ENCODE measurements around the gene MYO7A. TPM values are rescaled to one million over a fixed set of nuclear protein-coding genes. Genes with fewer than 3 reads are reported as not detected.
"Not testable (repeated sequence)": the region's sequence is repeated elsewhere in the genome, so short reads cannot be mapped to it uniquely, and the experiment has no call there.

MYO7A gene
- total RNA-seq, 1 donor from 2014 or later = 16.7 TPM

DNA sequence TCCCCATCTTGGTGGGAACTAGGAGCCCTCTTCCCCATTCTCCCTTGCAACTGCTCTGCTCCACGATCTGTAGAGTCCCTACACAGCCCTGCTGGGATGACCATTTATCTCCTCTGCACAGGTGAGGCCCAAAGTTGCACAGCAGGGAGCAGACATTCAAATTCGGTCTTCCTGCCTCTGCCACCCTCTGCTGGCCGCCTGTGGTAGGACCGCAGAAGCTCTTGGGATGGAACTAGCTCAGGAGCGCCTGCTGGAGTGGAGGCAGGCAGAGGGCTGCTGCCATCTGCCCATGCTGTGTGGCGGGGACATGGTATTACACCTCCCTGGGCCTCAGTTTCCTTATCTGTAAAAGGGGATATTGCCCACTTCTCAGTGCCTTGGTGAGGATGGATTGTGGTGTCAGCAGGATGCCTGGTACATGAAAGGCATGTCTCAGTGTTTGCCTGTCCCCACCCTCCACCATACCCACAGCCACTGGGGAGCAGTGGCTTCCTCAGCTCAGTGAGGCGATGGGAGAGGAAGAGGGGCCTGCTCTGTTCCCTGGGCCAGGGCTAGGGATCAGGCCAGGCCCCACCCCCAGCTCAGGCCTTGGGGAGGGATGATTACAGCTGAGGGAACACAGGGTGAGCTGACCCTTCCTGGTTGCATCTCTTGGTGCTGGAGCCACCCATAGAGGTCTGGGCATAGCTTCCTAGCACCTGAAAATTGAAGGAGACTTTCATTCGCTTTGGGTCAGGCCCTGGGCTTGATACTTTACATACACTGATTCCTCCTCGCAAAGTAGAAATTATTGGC, 36.7 kb upstream of the MYO7A start:
- peak; percentile 90 for DNase-seq (ENCODE audit: low spot score)
- intact Hi-C loops (cut with DNase I) = no loop called here
- ATAC-seq = peak; percentile 85

DNA sequence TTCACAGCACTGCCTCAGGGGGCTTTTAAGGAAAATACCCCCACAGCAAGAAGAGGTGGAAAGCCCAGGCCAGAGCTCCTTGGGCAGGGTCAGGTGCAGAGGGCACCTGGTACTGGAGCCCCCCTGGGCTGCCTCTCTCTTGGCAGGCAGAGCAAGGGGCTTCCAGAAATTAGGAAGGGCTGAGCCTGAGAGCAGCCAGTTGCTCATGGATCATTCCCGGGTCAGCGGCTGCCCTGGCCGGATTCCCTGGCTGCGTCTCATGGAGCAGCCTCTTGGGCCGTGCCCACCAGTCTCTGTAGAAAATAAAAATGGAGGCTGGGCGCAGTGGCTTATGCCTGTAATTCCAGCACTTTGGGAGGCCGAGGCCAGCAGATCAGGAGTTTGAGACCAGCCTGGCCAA, 35.7 kb upstream of the MYO7A start:
- ATAC-seq (no peak), DNase-seq (ENCODE audit: low spot score) (peak; percentile 65)
- intact Hi-C loops (cut with DNase I) = no loop called here

DNA sequence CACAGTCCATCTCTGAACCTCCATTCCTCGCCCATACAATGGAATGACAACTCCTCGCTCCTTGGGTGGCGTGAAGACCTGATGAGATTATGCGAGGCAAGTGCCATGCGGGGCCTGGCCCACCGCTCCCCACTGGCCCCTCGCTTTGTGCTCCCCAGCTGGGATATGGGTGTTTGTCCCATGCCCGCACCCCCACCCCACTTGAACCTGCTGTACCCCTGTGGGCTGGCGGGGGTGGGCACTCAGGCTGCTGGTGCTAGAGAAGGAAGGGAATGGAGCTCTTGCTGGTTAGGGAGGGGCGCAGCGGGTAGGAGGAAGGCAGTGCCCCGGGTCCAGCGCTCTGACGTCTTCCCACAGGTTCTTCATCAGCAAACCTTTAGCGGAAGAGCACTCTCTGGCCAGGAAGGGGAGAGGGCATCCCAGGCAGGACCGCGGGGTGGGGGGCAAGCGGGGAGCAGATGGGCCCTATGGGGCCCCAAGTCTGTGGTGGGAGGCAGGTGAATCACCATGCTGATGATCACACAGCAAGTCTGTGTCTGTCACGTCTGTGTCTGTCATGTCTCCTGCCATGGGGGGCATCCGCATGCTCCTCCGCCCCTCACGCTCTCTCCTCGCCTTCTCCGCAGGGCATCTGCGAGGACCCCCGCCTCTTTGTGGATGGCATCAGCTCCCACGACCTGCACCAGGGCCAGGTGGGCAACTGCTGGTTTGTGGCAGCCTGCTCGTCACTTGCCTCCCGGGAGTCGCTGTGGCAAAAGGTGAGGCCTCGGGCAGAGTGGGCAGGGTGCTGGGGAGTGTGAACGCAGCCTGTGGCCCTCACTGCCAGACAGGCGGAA, 34.8 kb upstream of the MYO7A start:
- intact Hi-C loops (cut with DNase I) = no loop called here
- peak; percentile 52 for DNase-seq (ENCODE audit: low spot score)
- no peak for ATAC-seq

DNA sequence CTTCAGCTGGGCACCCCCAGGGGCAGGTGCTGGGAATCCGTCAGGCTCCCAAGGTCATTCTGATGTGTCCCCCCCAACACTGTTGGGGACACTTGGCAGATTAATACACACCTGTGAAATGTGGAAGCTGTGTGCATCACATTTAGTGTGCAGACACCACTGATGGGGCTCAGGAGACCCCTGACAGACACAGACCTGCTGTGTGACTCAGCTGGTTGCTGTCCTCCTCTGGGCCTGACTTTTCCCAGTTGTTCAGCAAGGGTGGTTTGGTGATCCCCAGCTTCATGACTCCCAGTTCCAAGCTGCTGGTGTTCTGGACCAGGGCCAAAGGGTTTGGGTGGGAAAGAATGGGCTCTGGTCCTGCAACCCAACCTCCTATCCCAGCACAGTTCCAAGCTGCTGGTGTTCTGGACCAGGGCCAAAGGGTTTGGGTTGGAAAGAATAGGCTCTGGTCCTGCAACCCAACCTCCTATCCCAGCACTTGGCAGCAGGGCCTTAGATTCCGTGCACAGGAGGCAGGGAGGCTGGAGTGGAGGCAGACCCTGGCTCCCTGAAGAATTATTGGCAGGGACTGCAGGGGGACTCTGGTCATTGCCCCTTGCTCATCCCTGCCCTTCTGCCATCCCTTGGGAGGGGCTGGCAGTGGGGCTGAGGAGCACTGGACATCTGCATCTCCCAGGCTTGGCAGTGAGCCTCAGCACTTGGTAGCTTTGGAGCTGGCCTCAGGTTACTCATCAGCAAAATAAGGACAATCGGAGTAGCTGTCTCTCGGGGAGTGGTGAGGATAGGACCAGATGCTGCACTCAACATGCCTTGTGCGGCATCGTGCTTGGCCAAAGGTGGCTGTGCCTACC, 33.8 kb upstream of the MYO7A start:
- DNase-seq (ENCODE audit: low spot score) (no peak), ATAC-seq (no peak)
- intact Hi-C loops (cut with DNase I) = no loop called here

DNA sequence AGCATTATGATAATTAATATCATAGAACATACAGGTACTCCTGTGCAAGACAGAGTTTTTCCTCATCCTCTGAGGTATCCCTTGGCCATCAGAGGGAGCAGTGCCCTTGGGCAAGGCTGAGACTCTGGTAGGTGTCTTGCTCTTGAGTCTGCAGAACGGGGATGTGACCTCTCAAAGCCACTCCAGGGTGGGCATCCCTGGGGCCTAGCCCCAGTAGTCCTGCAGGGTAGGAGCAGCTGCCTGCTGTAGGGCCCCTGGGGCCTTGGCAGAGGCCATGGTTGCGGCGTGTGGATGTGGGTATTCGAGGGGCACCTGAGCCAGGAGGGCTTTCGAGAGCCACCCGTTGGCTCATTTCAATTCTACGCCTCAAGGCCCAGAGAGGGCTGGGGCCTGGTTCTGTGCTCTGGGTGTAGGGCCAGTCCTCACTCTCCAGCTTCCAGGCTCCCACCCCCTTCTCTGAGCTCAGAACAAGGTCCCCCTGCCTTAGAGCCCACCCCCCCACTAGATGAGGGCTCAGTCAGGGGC, 33.1 kb upstream of the MYO7A start:
- intact Hi-C loops (cut with DNase I) = no loop called here
- no peak for DNase-seq (ENCODE audit: low spot score)

DNA sequence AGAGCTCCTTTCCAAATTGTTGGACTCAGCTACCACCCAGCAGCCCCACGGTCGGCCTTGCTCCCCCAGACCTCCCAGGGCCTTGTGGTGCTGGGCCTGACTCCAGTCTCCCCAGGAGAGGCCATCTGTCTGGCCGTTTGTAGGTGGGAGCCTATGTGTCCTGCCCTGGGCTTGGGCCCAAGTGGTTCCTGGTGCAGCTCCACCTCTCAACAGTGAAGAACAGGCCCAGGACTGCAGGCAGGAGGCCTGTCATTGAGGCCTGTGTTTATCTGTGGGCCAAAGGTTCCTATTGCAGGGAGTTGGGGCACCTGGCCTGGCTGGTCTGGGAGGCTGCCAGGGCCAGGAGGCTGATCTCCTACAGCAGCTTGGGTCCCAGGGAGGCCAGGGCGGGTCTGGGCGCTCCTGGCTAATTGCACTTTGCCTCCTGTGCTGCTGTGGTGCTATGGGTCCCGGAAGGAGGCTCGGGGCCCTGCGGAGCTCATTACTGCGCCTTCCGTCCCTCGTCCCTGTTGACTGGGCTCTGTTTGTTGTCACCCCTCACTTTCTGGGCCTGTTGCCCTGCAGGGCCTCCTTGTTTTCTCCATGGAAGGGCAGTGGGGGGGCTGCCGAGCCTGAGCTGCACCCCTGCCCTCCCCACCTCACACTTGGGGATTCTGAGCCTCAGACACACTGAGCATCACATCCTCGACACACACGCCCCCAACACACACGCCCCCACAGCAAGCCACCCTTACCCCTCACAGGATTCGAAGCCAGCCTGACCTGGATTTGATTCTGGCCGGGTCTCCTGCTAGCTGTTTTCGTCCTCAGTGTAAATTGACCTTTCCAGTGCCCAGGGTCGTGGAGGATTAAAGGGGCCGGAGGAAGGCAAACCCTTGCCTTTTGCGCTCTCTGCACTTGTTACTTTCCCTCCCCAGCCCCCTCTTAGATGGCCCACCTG, 32.2 kb upstream of the MYO7A start:
- intact Hi-C loops (cut with DNase I) = no loop called here
- DNase-seq (ENCODE audit: low spot score) (no peak), ATAC-seq (no peak)

More for the DNA sequence above, 33.1 kb upstream of the MYO7A start:
- no peak for ATAC-seq

DNA sequence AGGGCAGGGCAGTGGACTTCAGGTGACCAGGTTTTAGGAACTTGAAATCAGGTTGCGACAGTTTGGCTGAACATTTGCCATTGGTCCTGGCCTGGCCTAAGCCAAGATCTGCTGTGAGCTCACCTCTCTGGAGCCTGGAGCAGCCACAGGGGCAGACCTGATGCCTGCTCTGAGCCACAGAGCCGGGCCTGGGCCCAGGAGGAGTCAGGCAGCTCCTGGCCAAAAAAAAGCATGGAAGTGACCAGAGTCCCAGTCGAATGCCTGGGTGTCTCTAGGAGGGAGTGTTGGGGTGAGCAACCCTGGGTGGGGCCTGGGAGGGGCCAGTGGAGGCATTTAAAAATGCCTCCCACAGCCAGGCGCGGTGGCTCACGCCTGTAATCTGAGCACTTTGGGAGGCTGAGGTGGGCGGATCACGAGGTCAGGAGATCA, 31.4 kb upstream of the MYO7A start:
- ATAC-seq (no peak), DNase-seq (ENCODE audit: low spot score) (no peak)
- intact Hi-C loops (cut with DNase I) = no loop called here

DNA sequence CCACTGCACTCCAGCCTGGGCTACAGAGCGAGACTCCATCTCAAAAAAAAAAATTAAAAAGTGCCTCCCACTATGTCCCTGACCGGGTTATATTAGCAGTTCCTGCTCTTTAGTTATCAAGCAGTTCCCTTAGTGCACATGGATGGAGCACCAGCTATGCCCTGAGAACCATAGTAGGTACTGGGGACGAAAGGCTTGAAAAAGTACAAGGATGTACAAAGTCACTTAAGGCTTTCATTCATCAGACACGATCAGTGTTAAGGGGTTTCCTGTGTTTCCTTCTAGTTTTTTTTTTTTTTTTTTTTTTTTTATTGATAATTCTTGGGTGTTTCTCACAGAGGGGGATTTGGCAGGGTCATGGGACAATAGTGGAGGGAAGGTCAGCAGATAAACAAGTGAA, 30.9 kb upstream of the MYO7A start:
- intact Hi-C loops (cut with DNase I); ATAC-seq; DNase-seq (ENCODE audit: low spot score): not testable (repeated sequence)

DNA sequence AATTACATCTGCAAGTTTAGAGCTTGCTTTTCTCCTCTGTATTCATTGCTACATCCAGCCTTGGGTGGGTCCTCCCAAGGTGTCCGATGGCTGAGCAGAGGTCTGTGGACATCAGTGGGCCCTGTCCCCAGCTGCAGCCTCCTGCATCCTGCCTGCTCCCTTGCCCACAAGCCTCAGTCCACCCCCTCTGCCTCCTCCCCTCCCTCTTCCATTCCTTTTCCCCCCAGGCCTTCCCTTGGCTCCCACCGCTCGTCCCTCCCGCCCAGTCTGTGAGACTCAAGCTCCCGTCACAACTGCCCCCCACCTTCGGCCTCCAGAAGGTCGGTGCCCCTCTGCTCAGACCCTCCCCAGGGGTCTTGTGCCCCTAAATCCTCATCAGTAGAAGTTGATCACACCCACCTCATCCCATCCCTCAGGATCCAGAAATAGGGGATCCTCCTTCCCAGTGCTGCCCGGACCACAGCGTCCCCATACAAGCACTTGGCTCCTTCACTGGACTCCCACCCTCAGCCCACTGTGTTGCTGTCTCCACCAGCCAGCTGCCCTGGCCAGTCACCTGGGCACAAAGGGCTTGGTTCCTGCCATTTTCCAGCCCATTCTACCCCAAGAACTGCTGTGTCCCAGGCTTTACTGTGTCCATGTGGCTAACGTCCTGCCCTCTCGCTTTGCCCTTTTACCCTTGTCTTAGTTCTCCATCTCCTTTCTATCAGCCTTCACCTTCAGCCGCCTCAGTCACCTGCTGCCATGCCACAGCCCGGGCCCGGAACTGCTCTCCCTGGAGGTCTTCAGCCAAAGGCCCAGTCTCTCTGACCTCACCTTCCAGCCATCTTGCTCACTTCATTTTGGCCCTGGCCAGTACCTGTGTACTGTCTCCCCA, 27.6 kb upstream of the MYO7A start:
- intact Hi-C loops (cut with DNase I) = no loop called here
- ATAC-seq (no peak), DNase-seq (ENCODE audit: low spot score) (peak; percentile 53)

DNA sequence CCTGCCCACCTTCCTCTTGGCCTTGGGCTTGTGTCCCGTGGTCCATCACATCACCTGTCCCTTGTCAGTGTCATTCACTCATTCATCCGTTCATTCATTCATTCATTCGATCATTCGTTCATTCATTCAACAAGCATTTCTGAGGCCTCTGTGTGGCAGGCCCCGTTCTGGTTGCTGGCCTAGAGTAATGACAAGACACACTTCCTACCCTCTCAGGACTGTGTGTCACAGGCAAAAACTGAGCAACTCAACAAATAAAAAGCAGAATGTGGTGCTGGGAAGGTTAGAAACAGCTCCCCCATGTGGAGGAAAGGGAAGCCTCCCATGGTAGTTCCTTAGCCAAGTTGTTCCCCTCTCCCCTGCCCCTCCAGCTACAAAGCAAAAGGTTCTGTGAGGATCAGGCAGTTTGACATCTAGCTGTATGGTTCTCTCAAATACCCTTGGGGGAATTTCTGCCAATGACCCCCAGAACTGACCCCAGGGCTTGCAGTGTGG, 27.0 kb upstream of the MYO7A start:
- DNase-seq (ENCODE audit: low spot score) (no peak), ATAC-seq (no peak)
- intact Hi-C loops (cut with DNase I) = no loop called here

DNA sequence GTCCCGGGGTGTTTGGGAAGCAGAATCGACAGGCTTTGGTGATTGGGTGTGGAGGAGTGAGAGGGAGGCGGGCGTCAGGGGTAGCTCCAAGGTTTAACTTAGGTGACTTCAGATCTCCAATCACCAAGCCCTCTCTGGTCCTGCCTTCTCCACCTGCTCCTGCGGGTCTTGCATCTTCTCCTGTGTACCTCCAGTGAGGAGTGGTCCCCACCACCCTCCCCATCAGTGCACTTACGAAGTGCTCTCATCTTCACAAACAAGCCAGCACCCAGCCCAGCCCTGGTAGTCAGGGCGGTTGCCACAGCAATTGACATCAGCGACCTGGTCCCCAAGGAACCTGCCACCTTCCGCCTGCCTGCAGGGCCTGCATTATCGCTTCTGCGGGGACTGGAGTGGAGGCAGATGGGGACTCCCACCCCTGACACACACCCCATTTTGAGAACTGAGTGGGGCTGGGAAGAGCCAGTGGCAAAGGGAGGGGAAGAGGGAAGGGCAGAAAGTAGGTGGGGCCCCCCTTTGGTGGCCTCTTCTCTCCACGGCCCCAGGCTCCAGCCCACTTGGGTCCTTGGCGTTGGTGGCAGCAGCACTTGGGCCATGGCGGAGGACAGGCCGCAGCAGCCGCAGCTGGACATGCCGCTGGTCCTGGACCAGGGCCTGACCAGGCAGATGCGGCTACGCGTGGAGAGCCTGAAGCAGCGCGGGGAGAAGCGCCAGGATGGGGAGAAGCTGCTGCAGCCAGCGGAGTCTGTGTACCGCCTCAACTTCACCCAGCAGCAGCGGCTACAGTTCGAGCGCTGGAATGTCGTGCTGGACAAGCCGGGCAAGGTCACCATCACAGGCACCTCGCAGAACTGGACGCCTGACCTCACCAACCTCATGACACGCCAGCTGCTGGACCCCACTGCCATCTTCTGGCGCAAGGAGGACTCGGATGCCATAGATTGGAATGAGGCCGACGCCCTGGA, 25.5 kb upstream of the MYO7A start, which contains the start of gene OMP:
OMP (plus strand) TSS at position 595 of the 965 bp plus-strand sequence; CDS start at position 595, 0 bp downstream.
- intact Hi-C loops (cut with DNase I) = no loop called here
- DNase-seq (ENCODE audit: low spot score) (no peak), ATAC-seq (no peak)

DNA sequence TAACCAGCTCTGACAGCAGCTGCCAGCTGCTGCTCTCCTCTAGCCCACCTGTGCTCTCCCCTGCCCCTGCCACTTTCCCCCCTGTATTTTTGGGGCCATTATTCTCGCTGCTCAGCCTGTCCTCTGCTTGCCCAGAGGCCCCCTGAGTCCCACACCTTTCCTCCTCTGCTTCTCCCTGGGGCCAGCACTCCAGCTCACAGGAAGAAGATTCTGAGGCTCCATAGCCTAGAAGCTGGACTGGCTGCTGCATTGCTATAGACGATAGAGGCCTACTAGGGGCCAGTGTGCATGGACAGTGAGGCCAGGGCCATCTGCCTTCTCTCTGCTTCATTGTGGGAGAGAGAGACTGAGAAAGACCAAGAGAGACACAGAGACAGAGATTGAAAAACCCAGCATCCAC, 24.7 kb upstream of the MYO7A start:
- intact Hi-C loops (cut with DNase I) = no loop called here
- no peak for DNase-seq (ENCODE audit: low spot score)
- ATAC-seq = no peak

DNA sequence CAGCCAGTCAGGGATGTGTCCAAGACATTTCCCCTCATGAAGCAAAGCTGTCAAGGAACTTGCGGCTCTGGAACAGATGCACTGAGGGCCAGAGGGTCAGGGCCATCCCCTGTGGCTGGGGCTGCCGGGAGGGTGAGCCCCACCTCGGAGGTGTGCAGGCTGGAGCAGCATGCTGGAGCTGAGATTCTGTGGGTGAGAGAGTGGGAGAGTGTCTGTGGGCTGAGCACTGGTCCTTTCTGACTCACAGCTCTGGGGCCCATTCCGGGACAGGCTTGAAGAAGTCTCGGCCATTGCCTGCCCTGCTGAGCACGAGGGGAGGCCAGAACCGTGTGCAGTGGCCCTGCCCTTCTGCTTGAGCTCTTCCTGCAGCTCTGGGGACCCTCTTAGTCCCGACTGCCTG, 23.3 kb upstream of the MYO7A start:
- ATAC-seq = no peak
- intact Hi-C loops (cut with DNase I) = no loop called here
- DNase-seq (ENCODE audit: low spot score) = no peak

DNA sequence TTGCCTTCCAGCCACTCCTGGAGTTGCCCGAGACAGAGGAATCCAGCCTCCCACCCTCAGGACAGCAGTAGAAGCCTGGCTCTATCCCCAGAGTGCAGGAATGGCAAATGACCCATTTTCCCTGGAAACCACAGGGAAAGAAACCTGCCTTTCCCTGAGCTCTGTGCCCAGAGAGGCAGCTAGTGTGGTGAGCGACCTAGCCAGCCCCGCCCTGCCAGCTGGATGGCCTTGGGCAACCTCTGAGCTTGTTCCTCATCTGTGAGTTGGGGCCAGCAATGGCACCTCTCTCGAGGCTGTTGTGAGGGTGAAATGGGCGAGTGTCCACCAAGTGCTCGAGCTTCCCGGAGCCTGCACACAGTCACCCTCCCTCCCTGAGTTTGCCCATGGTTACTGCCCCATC, 21.7 kb upstream of the MYO7A start:
- DNase-seq (ENCODE audit: low spot score) (no peak), ATAC-seq (no peak)
- intact Hi-C loops (cut with DNase I) = no loop called here

DNA sequence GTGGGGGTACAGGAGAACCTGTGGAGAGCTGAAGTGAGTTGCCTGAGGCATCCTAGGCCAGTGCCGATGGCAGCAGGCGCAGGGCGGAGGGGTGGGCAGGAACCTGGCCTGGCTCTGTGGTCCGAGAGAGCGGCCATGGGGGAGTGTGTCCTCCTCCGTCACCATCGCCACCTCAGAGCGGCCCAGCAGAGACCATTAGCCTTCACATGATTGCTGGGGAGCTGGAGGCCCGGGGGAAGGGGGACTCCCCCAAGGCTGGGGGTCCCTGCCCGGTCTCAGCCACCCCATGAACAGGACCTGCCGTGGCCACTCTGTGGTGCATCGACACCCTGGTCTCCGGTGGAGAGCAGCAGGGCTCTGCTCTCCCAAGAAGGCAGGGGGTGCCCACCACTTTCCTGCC, 21.3 kb upstream of the MYO7A start:
- DNase-seq (ENCODE audit: low spot score) (no peak), ATAC-seq (no peak)
- intact Hi-C loops (cut with DNase I) = no loop called here

DNA sequence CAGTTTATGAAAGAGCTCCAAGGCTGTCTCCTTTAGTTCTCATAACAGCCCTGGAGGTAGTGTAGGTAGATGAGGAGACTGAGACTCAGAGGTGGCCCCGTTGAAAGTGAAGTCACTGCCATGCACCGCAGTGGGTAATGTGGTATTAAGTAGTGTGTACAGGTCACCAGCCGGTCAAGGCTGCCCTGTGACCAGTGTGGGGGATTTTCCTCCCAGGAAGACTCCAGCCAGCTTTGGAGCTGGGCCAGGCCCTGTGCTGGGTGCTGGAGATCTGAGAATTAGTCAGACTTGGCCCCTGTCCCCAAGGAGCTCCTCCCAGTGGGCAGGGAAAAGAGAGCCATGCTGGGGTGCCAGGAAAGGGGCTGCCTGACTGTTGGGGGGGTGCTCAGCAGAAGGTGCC, 20.1 kb upstream of the MYO7A start:
- peak; percentile 80 for DNase-seq (ENCODE audit: low spot score)
- ATAC-seq = peak; percentile 13
- intact Hi-C loops (cut with DNase I) = no loop called here

Data from sciatic nerve (tissue), 2 donors.